Posterior cingulate gyrus (tissue), 11 donors: ENCODE results near the gene PLVAP.
"Not testable (repeated sequence)": the region's sequence is repeated elsewhere in the genome, so short reads cannot be mapped to it uniquely, and the experiment has no call there.

Experiments
- DNase-seq, 10 donors: peaks; one replicate each; pipeline versions ENCODE4 v3.0.0 to v3.0.0-alpha.2; 2020 to 2021; ENCODE audit warnings: mixed read lengths in 3 of 10
- intact Hi-C: fragments of 100-400 bp; cut with DNase I; formaldehyde crosslinking; loops from one replicate; pipeline ENCODE4 v1.15.1; 2023

The PLVAP gene

DNA sequence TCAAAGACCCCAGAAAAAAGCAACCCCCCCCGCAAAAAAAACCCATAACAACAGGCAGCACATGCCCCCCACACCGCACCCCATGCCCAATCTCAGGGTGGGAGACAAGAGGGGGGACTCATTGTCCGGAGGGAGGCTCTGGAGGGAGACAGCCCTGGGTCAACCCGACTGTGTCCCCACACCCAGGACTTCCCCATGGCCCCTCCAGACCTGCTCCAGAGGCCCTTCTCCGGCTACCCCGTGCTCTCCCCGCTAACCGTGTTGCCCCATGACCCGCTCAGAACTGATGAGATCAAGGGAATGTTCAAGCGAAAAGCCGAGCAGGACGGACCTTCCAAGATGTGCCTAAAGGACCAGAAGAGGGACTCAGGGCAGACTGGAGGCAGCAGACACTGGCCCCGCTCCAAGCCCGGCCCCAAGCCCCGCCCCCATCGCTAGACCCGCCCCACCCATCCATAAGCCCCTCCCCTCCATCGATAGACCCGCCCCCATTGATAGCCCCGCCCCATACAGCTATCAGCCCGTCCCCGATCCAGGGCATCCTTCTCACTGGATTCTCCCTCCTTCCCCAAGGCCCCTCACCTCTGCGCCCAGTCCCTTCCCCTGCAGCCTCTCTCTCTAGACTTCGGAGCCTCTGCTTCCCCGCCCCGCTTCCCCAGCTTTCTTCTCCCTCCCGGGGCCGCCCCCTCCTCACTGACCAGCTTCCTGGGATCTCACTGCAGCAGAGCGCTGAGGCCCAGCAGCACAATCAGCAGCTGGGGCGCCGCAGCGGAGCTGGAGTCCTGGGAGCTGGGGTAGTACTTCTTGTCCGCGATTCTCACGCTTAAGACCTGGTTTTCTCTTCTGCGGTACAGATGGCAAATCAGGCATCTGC, 26.1 kb upstream of the PLVAP start:
- intact Hi-C loops, result no loop called here
- DNase-seq, result no peak

- intact Hi-C loops, result no loop called here
These were observed 24.5 kb upstream of the PLVAP start for GRCh38 chr19:17401628-17402027.

DNA sequence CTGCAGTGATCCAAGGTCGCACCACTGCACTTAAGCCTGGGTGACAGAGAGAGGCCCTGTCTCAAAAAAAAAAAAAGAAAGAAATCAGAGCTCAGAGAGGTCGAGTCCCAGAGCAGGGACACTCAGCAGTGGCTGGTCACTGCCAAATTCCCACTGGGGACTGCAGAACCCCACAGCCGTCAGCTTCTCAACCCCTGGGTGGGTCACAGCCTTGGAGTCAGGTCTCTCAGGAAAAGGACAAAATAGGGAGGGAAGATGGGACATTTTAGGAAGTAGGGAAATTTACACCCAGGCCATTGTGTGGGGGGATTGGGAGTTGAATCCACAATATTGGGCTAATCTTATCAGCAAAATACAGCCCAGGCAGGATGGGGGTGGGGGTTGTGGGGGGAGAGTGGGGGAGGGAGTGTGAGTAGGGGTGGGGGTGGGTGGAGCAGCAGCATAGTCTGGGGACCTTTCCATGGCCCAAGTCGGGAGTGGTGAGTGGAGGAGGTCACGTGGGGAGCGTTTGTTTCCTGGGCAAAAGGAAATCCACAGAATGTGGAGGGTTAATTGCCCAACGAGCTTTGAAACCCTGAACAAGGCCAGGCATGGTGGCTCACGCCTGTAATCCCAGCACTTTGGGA, 21.9 kb upstream of the PLVAP start:
- no peak for DNase-seq
- intact Hi-C loops, result no loop called here

More at GRCh38 chr19:17401628-17402027, 24.5 kb upstream of the PLVAP start:
- no peak for DNase-seq

- DNase-seq, result peak in 4 of 10 donors; percentile 25 to 79 (median 37)
- intact Hi-C loops, result no loop called here
These were observed 17.8 kb upstream of the PLVAP start for GRCh38 chr19:17394891-17395415.

DNA sequence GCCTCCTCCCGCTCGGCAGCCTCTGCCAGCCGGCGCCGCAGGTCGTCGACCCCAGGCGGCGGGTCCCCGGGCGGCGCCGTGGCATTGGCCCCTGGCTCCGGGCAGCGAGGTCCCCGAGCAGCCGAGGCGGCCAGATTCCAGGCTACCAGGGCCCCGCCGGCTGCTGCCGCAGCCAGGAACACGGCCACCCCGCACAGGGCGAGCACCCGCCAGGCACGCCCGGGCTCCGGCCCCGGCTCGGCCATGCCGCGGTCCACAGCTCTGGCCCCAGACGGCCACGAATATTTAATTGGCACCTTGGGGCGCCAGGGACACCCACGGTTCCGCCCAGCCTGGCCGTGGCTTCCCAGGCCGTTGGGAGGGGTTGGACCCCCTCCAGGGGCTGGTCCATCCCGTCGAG, 16.8 kb upstream of the PLVAP start, which contains the start of gene CCDC194:
Gene CCDC194, minus strand, starts transcription at position 283 of the 400 bp plus-strand sequence. Its CDS starts 38 bp downstream, at position 245.
- intact Hi-C loops, result no loop called here
- no peak for DNase-seq

DNA sequence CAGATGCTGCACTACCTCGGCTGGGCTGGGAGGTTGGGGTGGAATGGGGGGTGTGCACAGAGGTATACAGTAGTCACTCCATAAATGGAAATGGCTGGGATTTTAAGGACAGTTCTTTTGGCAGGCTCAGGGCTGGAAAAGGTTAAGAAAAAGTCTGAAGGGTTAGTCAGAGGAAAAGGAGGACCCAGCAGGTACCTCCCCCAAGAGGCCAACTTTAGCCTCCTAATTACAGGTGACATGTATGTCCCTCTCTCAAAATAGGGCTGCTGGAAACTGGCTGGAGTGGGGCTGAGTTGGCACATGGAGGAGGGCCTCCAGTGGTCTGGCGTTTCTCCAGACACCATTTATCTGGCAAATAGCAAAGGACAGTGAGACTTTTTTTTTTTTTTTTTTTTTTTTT, 15.9 kb upstream of the PLVAP start:
- intact Hi-C loops, result no loop called here
- no peak for DNase-seq

GRCh38 chr19:17391371-17392151, 14.4 kb upstream of the PLVAP start:
- intact Hi-C loops, result loop anchor here (2.0 kb wide), 1 partner anchor 45 kb away; no protein-coding TSS in a partner anchor
- DNase-seq, result no peak

DNA sequence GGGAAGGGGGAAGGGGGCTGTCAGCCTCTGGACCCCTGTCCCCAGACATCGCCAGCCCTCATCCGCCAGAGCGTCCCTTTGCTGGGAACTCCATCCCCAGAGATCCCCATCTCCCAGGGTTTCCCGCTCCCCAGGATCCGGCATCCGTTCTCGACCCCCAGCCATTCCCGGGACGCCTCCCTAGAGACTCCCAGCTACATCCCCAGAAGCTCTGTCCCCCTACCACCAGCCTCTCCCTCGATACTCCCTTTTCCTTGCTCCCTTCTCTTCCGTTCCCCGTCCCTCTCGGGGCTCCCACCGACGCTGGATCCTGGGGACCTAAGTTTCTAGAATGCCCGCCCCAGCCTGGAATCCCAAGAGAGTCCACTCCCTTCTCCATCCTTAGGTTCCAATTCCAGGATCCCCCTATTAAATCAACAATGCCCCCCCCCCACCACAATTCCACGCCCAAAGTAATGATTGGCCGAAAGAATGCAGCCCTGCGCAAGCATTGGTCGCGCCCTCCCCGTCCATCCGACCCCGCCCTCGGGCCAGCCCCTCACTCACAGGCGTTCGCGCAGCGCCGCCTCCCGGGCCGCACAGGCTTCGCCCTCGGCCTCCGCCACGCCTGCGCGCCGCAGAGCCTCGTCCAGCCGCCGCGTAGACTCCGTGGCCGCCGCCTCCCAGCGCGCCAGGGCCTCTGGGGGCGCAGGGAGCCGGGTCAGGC, 13.7 kb upstream of the PLVAP start:
- intact Hi-C loops, result loop anchor here (2.0 kb wide), 1 partner anchor 44 kb away; no protein-coding TSS in a partner anchor
- DNase-seq, result peak; percentile 78 to 98 (median 85)

- no peak for DNase-seq
- intact Hi-C loops, result loop anchor here (2.0 kb wide), 1 partner anchor 43 kb away; no protein-coding TSS in a partner anchor
These were observed 13.0 kb upstream of the PLVAP start for GRCh38 chr19:17389957-17390664.

DNA sequence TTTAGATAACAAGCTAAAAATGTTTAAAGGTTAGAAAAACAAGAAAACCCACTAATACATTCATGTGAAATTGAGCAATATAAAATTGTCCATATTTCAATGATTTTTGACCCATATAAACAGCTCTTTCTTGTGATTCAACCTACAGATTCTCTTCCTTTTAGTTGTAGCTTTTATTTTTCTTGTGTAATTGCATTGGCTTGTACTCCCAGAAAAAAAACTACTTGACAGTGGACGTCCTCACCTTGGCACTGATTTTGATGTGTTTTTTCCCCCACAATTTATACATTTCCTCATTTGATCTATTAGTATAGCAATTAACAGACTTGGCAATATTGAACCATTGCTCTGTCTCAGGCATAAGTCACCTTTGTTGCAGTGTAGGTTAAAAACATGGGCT, 12.1 kb upstream of the PLVAP start:
- DNase-seq, result no peak
- intact Hi-C loops, result no loop called here

GRCh38 chr19:17385878-17386611, 8.9 kb upstream of the PLVAP start:
- DNase-seq, result peak in 7 of 10 donors; percentile 31 to 94 (median 47)
- intact Hi-C loops, result no loop called here

DNA sequence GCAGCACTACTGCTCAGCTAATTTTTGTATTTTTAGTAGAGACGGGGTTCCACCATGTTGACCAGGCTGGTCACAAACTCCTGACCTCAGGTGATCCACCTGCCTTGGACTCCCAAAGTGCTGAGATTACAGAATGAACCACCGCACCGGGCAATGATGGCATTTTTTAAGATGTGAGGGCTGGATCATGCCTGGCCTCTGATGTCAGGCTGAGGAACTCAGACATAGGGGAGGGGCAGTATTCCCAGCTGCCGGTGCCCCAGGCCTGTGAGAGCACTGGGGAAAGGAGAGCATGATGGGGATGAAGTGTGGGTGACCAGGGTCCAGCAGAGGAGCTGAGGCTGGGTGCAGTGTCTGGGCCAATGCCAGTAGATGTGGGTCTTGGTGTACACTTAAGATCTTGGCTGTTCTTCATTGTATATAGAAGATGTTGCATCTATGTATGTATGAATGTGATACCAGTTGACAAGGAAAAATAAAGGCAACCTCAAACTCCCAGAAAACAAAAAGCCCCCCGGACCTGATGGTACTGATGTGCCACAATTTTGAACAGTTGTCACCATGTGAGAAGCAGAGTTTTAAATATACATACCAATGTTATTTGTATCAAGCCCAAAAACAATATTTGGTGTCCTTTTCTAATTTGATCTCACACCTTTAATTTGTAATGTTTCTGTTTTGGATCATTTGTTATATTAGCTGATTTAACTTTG, 3.4 kb upstream of the PLVAP start:
- intact Hi-C loops, result no loop called here
- no peak for DNase-seq

DNA sequence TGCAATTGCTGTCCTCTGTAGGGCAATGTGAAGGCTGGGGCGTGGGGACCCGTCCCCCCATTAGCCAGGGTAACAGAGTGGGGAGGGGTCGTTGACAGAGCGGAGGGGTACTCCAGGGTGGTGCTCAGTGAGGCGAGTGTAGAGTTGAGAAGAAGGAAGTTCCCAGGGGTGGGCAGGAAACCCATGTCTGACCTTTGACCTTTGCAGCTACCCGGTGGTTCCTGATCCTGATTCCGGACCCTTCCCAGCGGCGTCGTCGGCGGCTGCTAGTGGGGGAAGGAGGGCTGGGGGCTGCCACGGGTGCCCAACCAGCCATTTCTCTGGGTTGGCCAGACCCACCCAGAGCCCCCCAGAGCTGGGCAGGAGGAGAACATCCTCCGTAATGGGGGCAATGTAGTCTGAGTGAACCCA, 2.1 kb upstream of the PLVAP start:
- intact Hi-C loops, result no loop called here
- no peak for DNase-seq

DNA sequence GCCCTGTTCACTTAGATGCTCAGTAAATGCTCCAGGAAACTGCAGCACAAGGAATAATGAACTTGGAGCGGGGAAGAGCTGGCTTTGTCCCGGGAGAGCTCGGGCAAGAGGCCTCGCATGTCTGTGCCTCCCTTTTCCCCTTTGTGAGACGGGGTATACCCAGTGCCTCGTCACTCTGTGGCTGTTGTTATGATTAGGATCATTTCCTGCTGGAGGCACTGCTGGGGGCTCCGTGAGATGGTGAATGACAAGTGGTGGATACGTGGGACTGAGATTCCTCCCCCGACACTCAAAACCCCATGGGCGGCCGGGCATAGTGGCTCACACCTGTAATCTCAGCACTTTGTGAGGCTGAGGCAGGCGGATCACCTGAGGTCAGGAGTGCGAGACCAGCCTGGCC, 1.1 kb upstream of the PLVAP start:
- intact Hi-C loops, result no loop called here
- no peak for DNase-seq

DNA sequence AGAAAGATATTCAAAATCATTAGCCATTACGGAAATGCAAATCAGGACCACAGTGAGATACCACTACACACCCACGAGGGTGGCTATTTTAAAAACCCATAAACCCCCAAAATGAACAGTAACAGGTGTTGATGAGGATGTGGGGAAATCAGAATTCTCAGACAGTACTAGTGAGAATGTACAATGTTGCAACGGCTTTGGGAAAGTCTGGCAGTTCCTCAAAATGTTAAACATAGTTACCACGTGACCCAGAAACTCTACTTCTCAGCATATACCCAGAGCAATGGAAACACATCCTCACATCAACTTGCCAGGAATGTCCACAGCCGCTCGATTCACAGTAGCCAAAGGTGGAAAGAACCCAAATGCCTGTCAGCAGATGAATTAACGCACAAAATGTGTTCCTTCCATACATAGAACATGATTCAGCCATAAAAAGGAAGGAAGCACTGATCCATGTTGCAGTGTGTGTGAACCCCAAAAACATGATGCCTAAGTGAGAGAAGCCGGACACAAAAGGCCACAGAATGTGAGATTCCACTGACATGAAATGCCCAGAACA, 7.0 kb downstream of the PLVAP start:
- peak in 3 of 10 donors; percentile 26 to 85 (median 29) for DNase-seq
- intact Hi-C loops, result no loop called here

GRCh38 chr19:17365361-17365760, 11.8 kb downstream of the PLVAP start:
- no peak for DNase-seq
- intact Hi-C loops, result no loop called here

DNA sequence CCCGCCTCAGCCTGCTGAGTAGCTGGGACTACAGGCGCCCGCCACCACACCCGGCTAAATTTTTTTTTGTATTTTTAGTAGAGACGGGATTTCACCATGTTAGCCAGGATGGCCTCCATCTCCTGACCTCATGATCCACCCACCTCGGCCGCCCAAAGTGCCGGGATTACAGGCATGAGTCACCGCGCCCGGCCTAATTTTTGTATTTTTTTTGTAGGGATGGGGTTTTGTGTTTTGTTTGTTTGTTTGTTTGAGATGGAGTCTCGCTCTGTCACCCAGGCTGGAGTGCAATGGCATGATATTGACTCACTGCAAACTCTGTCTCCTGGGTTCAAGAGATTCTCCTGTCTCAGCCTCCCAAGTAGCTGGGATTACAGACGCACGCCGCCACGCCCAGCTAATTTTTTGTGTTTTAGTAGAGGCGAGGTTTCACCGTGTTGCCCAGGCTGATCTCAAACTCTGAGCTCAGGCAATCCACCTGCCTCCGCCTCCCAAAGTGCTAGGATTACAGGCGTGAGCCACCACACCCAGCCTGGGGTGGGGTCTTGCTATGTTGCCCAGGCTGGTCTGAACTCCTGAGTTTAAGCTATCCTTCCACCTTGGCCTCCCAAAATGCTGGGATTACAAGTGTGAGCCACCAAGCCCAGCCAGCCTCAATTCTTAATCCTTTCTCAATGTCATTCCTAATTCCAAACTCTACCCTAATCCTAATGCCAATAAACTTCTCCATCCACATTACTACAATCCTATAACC, 13.1 kb downstream of the PLVAP start:
- intact Hi-C loops, DNase-seq: not testable (repeated sequence)
